Measurements from ENCODE around the gene ATP6V0D1.

The ATP6V0D1 gene

DNA sequence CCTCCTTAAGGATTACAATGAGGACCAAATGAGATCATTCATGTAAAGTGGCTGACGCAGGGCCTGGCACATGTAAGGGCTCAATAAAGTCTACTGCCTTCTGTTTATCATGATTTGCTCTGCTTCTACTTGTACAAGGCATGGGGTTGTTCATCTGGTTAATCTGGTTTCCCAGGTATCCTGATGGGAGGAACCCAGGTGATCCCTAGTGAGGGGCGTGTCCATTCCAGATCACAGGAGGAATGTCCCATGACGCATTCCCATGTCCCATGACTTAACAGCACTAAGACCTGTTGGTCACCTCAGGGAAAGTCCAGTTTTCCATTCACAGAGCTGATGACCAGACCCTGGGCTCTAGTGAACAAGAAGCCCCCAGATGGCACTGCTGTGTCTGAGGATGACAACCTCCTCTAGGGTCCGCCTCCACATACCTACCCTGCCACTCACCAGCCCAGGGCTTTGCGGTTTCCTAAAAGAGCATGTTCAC, 76.2 kb downstream of the ATP6V0D1 start:
- Histone ChIP-seq H3K27me3 (ENCODE audit: insufficient read depth, low read length) (no peaks in the 10 kb centered on the region), H3K4me1 (ENCODE audit: insufficient read depth, low read length) (peaks cover 6% of the 10 kb centered on the region), H2AFZ (ENCODE audit: low read depth, low read length) (no peak overlapping the region), H3K4me3 (ENCODE audit: low read length) (no peak overlapping the region), H3K9me3 (ENCODE audit: low read length) (no peaks in the 10 kb centered on the region), H3K36me3 (ENCODE audit: insufficient read depth, low read length) (no peaks in the 10 kb centered on the region)

DNA sequence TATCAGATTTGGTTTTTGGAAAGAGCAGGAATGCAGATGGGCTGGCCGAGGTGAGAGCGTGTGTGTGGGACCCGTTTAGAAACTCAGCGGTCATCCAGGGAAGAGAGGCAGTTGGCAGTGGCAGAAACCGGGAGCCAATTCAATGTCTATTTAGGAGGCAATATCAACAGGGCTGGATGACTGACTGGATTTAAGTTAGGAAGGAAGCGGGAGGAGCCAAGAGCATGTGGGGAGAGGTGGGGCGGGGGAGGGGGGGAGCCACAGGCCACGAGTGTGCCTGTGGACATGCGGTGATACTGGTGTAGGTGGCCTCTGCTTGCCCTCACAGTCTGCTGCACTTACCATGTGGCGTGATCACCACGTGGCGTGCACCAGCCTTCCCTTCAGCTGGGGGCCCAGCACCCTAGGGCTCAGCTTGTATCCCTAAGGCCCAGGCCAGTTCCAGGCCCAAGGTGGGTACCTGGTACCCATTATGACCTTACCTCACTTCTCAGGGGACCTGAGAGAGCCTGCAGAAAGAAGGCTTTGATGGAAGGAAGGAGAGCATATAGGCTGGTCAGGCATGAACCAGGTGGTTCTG, 76.9 kb downstream of the ATP6V0D1 start:
- H3K4me1 ChIP-seq (ENCODE audit: insufficient read depth, low read length), result peaks cover 8% of the 10 kb centered on the region
- no peak overlapping the region for H2AFZ ChIP-seq (ENCODE audit: low read depth, low read length)
- H3K9me3 ChIP-seq (ENCODE audit: low read length), result no peaks in the 10 kb centered on the region

DNA sequence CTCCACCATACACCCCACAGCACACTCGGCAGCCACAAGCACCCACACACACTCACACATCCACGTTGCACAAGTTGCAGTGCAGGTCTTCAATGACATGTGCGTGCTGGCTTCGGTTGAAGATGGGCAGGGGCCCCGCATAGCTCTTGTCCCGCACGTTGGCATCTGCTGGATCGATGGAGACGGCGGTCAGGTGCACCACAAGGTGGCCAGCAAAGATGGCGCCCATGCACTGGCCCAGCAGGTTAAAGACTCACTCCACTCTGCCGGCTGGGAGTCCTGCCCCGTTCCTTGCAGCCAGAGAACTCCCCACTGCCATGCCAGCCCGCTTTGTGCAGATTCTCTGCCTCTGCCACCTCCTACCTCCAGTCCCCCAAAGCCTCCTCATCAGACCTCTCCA, 80.1 kb downstream of the ATP6V0D1 start:
- Histone ChIP-seq H3K9me3 (ENCODE audit: low read length) (no peaks in the 10 kb centered on the region), H3K4me3 (ENCODE audit: low read length) (no peak overlapping the region), H2AFZ (ENCODE audit: low read depth, low read length) (no peak overlapping the region), H3K36me3 (ENCODE audit: insufficient read depth, low read length) (no peaks in the 10 kb centered on the region), H3K4me1 (ENCODE audit: insufficient read depth, low read length) (peaks cover 32% of the 10 kb centered on the region), H3K27me3 (ENCODE audit: insufficient read depth, low read length) (no peaks in the 10 kb centered on the region)

More for the DNA sequence above, 76.9 kb downstream of the ATP6V0D1 start:
- no peaks in the 10 kb centered on the region for H3K27me3 ChIP-seq (ENCODE audit: insufficient read depth, low read length)
- no peak overlapping the region for H3K4me3 ChIP-seq (ENCODE audit: low read length)
- no peaks in the 10 kb centered on the region for H3K36me3 ChIP-seq (ENCODE audit: insufficient read depth, low read length)

DNA sequence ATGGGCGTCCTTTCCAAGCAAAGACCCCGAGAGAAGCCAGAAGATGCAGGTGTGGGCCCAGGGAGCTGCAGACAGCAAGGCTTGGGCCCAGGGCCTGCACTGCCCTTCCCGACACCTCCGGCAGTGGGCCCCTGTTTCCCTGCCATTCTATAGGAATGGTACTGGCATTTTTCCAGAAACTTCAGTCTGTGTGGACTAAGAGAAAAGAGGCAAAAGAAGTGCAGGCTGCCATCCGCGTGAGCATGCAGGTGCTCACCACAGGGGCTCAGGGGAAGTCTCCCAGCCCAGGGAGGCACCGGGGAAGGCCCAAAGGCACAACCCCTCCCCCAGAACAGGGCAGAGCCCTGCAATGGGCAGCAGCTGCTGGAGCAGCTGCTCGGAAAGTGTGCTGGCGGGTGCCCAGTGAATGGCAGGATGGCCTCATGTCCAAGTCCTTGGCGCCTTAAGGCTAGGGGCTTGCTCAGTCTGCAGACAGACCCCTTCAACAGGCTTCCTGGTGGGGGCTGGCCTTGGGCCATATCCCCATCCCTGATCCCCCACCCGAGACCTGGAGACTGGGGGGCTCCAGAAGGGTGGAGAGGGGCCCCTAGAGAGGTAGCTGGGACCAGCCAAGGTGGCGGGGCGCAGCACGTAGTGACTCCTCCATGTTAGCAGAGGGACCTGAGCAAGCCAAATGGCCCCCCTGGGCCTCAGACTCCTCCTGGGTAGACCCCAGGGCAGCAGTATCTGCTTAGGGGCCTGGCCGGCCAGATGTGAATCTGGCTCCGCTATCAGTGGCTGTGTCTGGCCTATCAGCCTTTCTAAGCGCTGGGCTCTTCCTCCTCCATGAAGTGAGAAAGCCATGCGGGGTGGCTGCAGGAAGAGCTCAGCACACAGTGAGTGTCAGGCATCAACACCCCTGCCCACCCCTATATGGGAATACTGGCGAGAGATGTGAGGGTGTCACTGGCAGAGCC, 80.9 kb downstream of the ATP6V0D1 start:
- Histone ChIP-seq H3K36me3 (ENCODE audit: insufficient read depth, low read length) (no peaks in the 10 kb centered on the region), H3K9me3 (ENCODE audit: low read length) (no peaks in the 10 kb centered on the region), H3K4me1 (ENCODE audit: insufficient read depth, low read length) (peaks cover 40% of the 10 kb centered on the region), H2AFZ (ENCODE audit: low read depth, low read length) (no peak overlapping the region), H3K4me3 (ENCODE audit: low read length) (no peak overlapping the region), H3K27me3 (ENCODE audit: insufficient read depth, low read length) (no peaks in the 10 kb centered on the region)

DNA sequence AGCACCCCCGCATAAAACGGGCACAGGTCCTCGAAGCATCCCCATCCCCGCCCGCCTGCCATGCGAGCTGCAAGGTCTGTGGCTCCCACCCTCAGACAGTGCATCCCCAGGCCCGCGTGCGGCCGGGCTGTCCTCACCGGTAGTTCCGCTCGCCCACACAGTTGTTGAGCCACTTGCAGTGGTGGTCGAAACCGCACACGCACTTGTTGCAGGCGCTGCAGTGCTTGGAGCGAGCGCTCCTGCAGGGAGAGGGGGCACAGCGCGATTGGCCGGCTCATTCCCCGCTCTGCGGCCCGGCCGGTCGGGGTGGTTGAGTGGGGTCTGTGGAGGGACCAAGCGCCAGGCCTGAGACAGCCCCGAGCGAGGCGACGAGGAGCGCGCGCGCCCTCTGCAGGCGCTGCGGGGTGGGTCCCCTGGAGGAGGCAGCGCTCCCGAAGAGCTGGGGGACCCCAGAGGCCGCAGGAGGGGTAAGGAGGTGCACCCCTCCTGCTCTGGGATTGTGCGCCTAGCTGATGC, 81.7 kb downstream of the ATP6V0D1 start:
- no peaks in the 10 kb centered on the region for H3K9me3 ChIP-seq (ENCODE audit: low read length)
- no peaks in the 10 kb centered on the region for H3K27me3 ChIP-seq (ENCODE audit: insufficient read depth, low read length)
- no peak overlapping the region for H2AFZ ChIP-seq (ENCODE audit: low read depth, low read length)
- H3K36me3 ChIP-seq (ENCODE audit: insufficient read depth, low read length), result no peaks in the 10 kb centered on the region
- peaks cover 41% of the 10 kb centered on the region for H3K4me1 ChIP-seq (ENCODE audit: insufficient read depth, low read length)
- H3K4me3 ChIP-seq (ENCODE audit: low read length), result no peak overlapping the region

DNA sequence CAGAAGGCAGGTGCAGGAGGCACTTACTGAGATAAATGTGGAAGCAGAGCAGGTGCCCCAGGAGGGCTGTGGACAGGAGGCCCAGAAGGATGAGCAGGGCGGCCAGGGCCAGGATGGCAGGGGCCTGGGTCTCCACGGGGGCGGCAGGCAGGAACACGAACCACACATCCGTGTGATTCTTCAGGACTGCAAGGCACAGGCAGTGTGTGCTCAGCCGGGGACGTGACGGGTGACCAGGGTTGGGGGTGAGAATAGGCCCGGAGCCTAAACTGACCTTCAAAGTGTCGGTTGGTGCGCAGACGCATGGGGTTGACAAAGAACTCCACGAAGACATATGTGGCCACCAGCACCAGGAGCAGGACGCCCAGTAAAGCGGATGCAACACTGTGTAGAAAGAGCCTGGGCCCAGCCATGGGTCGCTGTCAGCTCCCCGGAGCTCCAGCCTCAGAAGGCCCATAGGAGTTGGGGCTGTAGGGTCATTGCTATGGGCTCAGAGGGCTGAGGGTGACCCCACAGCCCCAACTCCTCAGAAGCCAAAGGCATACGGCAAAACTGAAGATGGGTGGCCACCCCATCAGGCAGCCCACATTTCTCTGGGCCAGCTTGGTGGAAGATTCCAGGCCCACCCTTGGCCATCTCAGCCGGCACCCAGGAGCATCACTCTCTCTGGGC, 82.3 kb downstream of the ATP6V0D1 start:
- H3K4me3 ChIP-seq (ENCODE audit: low read length), result no peak overlapping the region
- peaks cover 45% of the 10 kb centered on the region for H3K4me1 ChIP-seq (ENCODE audit: insufficient read depth, low read length)
- H3K27me3 ChIP-seq (ENCODE audit: insufficient read depth, low read length), result no peaks in the 10 kb centered on the region
- no peak overlapping the region for H2AFZ ChIP-seq (ENCODE audit: low read depth, low read length)
- H3K9me3 ChIP-seq (ENCODE audit: low read length), result no peaks in the 10 kb centered on the region
- H3K36me3 ChIP-seq (ENCODE audit: insufficient read depth, low read length), result no peaks in the 10 kb centered on the region

DNA sequence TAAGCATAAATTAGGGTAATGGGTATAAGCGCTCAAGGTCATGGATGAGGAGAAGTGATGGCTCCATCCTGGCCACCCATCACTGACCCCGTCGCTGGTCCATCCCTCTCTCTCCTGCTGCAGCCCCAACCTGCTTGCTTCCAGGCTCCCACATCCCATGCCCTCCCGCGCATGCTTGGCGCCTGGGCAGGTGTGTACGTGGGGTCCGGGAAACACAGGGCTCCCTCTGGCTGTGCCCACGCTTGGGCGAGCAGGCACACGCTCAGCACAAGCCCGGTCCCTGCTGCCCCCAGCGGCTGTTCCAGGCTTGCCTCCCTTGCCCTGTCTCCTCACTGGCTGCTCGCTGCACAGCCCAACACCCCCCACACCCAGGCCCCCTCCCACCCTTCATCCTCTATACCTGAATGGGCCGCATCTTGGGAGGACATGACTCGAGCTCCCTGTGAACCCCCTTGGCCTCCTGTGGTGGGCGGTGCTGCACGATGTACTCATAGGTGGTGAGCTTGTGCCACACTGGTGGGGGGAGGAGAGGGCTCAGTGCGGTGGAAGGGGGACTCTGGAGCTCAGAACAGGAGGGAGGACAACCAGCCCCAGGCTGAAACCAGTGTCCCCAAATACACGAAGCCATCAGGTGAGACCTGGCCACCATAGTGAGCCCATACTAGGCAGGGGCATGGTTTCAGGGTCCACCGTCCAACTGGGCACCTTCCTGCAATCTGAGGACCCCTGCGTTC, 83.0 kb downstream of the ATP6V0D1 start:
- no peaks in the 10 kb centered on the region for H3K27me3 ChIP-seq (ENCODE audit: insufficient read depth, low read length)
- H3K36me3 ChIP-seq (ENCODE audit: insufficient read depth, low read length), result no peaks in the 10 kb centered on the region
- peaks cover 50% of the 10 kb centered on the region for H3K4me1 ChIP-seq (ENCODE audit: insufficient read depth, low read length)
- no peak overlapping the region for H2AFZ ChIP-seq (ENCODE audit: low read depth, low read length)
- no peak overlapping the region for H3K4me3 ChIP-seq (ENCODE audit: low read length)
- H3K9me3 ChIP-seq (ENCODE audit: low read length), result no peaks in the 10 kb centered on the region

DNA sequence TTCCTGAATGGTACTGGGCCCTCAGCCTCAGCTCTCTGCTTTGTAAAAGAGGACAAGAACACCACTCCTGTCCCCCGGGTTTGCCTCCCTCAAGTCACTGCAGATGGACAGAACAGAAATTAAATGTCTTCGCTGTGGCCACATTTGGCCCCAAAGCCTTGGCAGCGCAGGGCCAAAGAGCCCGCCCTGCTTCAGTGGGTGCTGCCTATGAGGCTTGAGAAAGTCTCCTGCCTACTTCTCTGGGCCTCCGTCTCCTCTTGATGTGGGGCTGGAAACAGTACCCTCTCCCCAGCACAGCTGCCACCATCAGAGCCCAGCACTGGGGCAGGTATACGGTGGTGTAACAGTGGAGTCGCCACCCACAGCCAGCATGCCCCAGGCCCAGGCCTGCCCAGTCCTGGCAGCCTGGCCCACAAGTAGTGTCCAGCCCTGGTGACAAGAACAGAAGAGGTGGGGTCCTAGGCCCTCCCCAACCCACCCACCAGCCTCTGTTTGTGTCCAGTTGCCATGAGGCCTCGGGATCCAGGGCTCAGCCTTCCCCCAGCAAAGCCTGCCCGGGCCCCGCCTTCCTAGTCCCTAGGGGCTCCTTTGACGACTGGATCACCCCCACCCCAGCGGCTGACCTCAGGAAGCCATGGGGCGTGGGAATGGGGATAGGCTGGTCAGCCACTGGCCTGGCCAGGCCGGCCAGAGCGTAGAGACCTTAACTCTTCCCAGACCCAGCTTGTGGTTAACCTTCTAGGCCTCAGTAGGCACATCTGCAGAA, 83.7 kb downstream of the ATP6V0D1 start:
- no peak overlapping the region for H3K4me3 ChIP-seq (ENCODE audit: low read length)
- H3K4me1 ChIP-seq (ENCODE audit: insufficient read depth, low read length), result peaks cover 55% of the 10 kb centered on the region
- H3K27me3 ChIP-seq (ENCODE audit: insufficient read depth, low read length), result no peaks in the 10 kb centered on the region
- H2AFZ ChIP-seq (ENCODE audit: low read depth, low read length), result no peak overlapping the region
- no peaks in the 10 kb centered on the region for H3K9me3 ChIP-seq (ENCODE audit: low read length)
- H3K36me3 ChIP-seq (ENCODE audit: insufficient read depth, low read length), result no peaks in the 10 kb centered on the region

DNA sequence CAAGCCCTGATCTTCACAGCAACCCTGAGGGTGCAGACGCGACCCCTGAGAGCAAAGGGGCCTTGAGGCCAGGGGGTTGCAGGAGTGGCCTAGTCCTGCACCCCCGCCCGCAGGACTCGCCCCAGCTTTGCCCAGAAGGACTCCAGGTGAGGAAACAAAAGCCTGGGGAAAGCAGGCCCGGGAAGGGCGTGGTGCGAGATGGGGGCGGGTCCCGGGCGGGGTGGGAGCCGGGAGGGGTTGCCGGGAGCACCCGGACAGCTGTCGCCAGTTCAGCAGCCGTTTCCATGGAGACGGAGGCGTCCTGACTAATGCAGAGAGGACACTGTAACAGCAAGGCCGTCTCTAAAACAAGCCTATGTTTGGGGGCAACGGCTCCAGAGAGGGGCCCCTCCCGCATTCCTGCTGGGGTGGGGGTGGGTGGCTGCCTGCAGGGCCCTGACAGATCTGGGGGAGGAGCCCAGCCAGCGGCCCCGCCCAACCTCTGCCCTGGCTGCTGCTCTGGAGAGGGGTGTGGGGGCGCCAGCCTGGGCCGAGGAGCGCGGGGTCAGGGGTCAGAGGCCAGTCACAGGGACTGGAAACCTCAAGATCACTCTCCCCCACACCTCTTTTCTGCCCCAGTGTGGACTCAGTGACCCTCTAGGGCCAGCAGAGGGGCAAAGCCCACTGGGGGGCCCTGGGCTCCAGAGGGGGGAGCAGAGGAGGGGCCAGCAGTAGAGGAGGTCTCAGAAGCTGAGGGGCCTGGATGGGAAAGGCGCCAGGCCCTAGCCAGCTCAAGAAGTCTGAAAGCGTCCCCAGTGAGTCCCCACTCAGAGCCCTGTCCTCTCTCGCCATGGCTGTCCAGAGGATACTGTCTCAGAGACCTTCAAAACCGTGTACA, 84.6 kb downstream of the ATP6V0D1 start:
- Histone ChIP-seq H2AFZ (ENCODE audit: low read depth, low read length) (no peak overlapping the region), H3K36me3 (ENCODE audit: insufficient read depth, low read length) (no peaks in the 10 kb centered on the region), H3K4me3 (ENCODE audit: low read length) (no peak overlapping the region), H3K4me1 (ENCODE audit: insufficient read depth, low read length) (peaks cover 60% of the 10 kb centered on the region), H3K27me3 (ENCODE audit: insufficient read depth, low read length) (no peaks in the 10 kb centered on the region), H3K9me3 (ENCODE audit: low read length) (no peaks in the 10 kb centered on the region)

DNA sequence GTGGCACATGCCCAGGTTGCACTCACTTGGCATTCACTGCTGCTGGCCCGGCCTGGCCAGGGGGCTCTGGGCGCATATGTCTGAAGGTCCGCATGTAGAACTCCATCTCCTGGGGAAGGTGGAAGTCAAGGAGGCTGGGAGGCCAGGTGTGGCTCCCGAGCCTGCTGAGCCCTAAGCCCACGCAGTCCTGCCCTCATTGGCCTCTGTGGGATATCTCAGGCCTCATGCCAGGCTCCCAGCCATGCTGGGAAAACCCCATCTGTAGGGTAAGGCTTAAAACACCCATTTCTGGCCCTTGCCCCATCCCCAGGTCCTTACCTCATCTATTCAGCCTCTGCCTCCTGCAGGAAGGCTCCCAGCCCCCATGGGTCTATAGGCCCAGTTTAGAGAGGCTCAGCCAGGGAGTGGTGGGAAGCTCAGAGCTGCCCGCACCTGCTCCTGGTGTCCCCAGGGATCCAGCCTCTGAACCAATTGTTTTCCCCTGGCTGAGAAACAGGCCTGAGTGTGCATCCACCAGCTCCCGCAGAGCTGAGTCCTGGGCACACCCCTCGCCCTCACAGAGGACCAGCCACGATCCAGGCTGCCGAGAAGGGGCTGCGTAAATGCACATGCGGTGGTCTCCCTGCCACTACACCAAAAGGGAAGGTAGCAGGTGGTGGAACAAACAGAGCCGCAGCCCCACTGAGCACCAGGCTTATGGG, 85.3 kb downstream of the ATP6V0D1 start:
- Histone ChIP-seq H3K27me3 (ENCODE audit: insufficient read depth, low read length) (no peaks in the 10 kb centered on the region), H3K4me3 (ENCODE audit: low read length) (no peak overlapping the region), H3K9me3 (ENCODE audit: low read length) (no peaks in the 10 kb centered on the region), H3K36me3 (ENCODE audit: insufficient read depth, low read length) (no peaks in the 10 kb centered on the region), H2AFZ (ENCODE audit: low read depth, low read length) (no peak overlapping the region), H3K4me1 (ENCODE audit: insufficient read depth, low read length) (peaks cover 66% of the 10 kb centered on the region)

DNA sequence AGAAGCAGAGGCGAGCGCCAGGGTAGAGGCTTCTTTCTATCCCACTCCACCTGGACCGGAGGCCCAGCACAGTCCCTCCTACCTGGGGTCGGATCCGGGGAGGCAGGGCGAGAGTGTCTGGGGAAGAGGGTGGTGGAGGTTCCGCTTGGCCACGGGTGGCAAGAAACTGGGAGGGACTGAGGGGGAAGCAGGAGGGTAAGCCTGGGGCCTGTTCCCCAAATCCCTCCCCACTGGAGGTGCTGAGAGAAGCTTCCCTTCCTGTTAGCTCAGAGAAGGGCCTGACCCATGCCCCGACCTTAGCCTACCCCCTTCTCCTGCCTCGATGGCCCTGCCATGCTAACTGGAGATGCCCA, 85.9 kb downstream of the ATP6V0D1 start:
- Histone ChIP-seq H3K4me1 (ENCODE audit: insufficient read depth, low read length) (peaks cover 66% of the 10 kb centered on the region), H3K9me3 (ENCODE audit: low read length) (no peaks in the 10 kb centered on the region), H3K4me3 (ENCODE audit: low read length) (no peak overlapping the region), H3K36me3 (ENCODE audit: insufficient read depth, low read length) (no peaks in the 10 kb centered on the region), H3K27me3 (ENCODE audit: insufficient read depth, low read length) (no peaks in the 10 kb centered on the region), H2AFZ (ENCODE audit: low read depth, low read length) (no peak overlapping the region)
